Upper lobe of right lung (tissue), 1 donor: Measurements from ENCODE around the gene SCO2. TPM values are rescaled to one million over a fixed set of nuclear protein-coding genes. Genes with fewer than 3 reads are reported as not detected.

Experiments used
- ATAC-seq: fragments of 200-7000 bp; cut with Tn5 transposase; one replicate; pipeline ENCODE4 v1.9.1; 2020; ENCODE audit warnings: mild to moderate bottlenecking, moderate library complexity
- DNase-seq: peaks from one replicate; pipeline ENCODE4 v3.0.0-alpha.2; 2020
- H3K27ac ChIP-seq: fragments of 200-600 bp; one replicate; pipeline ENCODE4 v1.8.0; 2022
- H3K27me3 ChIP-seq: fragments of 200-600 bp; one replicate; pipeline ENCODE4 v1.8.0; 2022; ENCODE audit warnings: mild to moderate bottlenecking
- H3K36me3 ChIP-seq: fragments of 200-600 bp; one replicate; pipeline ENCODE4 v1.8.0; 2022
- H3K4me1 ChIP-seq: fragments of 200-600 bp; one replicate; pipeline ENCODE4 v1.8.0; 2022
- H3K4me3 ChIP-seq: fragments of 200-600 bp; one replicate; pipeline ENCODE4 v1.8.0; 2022; ENCODE audit warnings: mild to moderate bottlenecking
- H3K9me3 ChIP-seq: fragments of 200-600 bp; one replicate; pipeline ENCODE4 v1.8.0; 2022
- CTCF ChIP-seq: fragments of 200-600 bp; IDR thresholded peaks from one replicate; pipeline ENCODE4 v1.8.0; 2022; ENCODE audit warnings: antibody characterized with exemption
- intact Hi-C: fragments of 100-400 bp; cut with DNase I; formaldehyde crosslinking; loops from one replicate; pipeline ENCODE4 v1.11.0; 2022
- total RNA-seq: library from RNA; stranded (reverse); fragmentation: NEBNext Ultra II Directional; extraction: Animal tissue kit (Norgen Biotek cat#: 25700); gene quantifications from one replicate; pipeline ENCODE4 v1.2.1, GENCODE V29; 2021
- donor health status: DM: no; HTN: yes; CAD: no; lungs with severe emphysema.

Gene SCO2
- total RNA-seq, 1 donor from 2014 or later: 3.1 TPM

GRCh38 chr22:50523806-50524675, 1.4 kb downstream of the SCO2 start:
- DNase-seq (no peak), ATAC-seq (no peak)
- H3K27me3 ChIP-seq: no peaks in the 10 kb centered on the region
- no peak overlapping the region for H3K27ac ChIP-seq
- H3K4me1 ChIP-seq: peaks cover 30% of the 10 kb centered on the region
- H3K36me3 ChIP-seq: peaks cover 27% of the 10 kb centered on the region
- no peak for TF ChIP-seq CTCF
- intact Hi-C loops: no loop called here
- H3K9me3 ChIP-seq: no peaks in the 10 kb centered on the region
- H3K4me3 ChIP-seq: peak overlapping the region; percentile 90

- Histone ChIP-seq H3K36me3 (peaks cover 33% of the 10 kb centered on the region), H3K9me3 (no peaks in the 10 kb centered on the region), H3K27ac (no peak overlapping the region), H3K4me1 (peaks cover 24% of the 10 kb centered on the region), H3K4me3 (no peak overlapping the region), H3K27me3 (no peaks in the 10 kb centered on the region)
- no peak for TF ChIP-seq CTCF
- no peak for DNase-seq
- intact Hi-C loops: no loop called here
- no peak for ATAC-seq
Measured at GRCh38 chr22:50523458-50523805, 2.0 kb downstream of the SCO2 start.

- Histone ChIP-seq H3K27me3 (no peaks in the 10 kb centered on the region), H3K36me3 (peaks cover 38% of the 10 kb centered on the region), H3K9me3 (no peaks in the 10 kb centered on the region), H3K4me3 (no peak overlapping the region), H3K4me1 (peaks cover 19% of the 10 kb centered on the region), H3K27ac (no peak overlapping the region)
- DNase-seq: no peak
- intact Hi-C loops: no loop called here
- ATAC-seq: no peak
- no peak for TF ChIP-seq CTCF
Measured at GRCh38 chr22:50522806-50523438, 2.5 kb downstream of the SCO2 start.

GRCh38 chr22:50522208-50522805, 3.1 kb downstream of the SCO2 start:
- peaks cover 45% of the 10 kb centered on the region for H3K36me3 ChIP-seq
- no peaks in the 10 kb centered on the region for H3K9me3 ChIP-seq
- H3K27ac ChIP-seq: no peak overlapping the region
- ATAC-seq (no peak), DNase-seq (no peak)
- H3K4me3 ChIP-seq: no peak overlapping the region
- H3K4me1 ChIP-seq: peaks cover 14% of the 10 kb centered on the region
- intact Hi-C loops: no loop called here
- no peaks in the 10 kb centered on the region for H3K27me3 ChIP-seq
- TF ChIP-seq CTCF: no peak

- peaks cover 50% of the 10 kb centered on the region for H3K36me3 ChIP-seq
- no peak for DNase-seq
Measured at GRCh38 chr22:50521710-50522109, 3.7 kb downstream of the SCO2 start.

More at GRCh38 chr22:50521710-50522109, 3.7 kb downstream of the SCO2 start:
- H3K4me3 ChIP-seq: no peak overlapping the region
- H3K27ac ChIP-seq: no peak overlapping the region
- ATAC-seq: no peak
- no peaks in the 10 kb centered on the region for H3K9me3 ChIP-seq
- no peaks in the 10 kb centered on the region for H3K27me3 ChIP-seq
- no peak for TF ChIP-seq CTCF
- peaks cover 8% of the 10 kb centered on the region for H3K4me1 ChIP-seq
- intact Hi-C loops: no loop called here
